Stimulated activated CD4-positive, alpha-beta T cell treated with anti-CD3 and anti-CD28 coated beads, Interleukin-2, amount 100 ng/mL, for 48 hours (primary cell): ENCODE results near the gene ESPN.
"Not testable (repeated sequence)": the region's sequence is repeated elsewhere in the genome, so short reads cannot be mapped to it uniquely, and the experiment has no call there.

Source experiments
- DNase-seq, 2 donors: peaks; one replicate each; pipeline ENCODE4 v3.0.0-alpha.2; 2020

Gene ESPN

GRCh38 chr1:6448749-6449631, 24.4 kb downstream of the ESPN start:
- no peak for DNase-seq

- no peak for DNase-seq
These were observed 25.5 kb downstream of the ESPN start for GRCh38 chr1:6450005-6450450.

DNA sequence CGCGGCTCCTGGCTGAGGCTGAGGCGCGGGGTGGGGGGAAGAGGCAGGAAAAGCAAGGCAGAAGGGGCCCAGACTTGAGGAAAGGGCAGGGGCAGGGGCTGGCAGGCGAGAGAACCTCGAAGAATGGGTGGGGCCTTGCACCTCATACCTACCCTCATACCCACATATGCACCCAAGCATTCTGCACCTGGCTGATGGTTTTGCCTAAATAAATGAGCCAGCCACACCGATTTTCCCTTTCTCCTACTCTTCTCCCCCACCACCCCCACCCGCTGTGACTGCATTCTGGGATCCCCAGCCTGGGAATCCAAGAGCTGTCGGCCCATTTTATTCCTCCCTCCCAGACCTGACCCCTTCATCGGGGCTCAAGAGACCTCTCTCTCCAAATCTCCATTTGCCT, 25.9 kb downstream of the ESPN start:
- not testable (repeated sequence) for DNase-seq

DNA sequence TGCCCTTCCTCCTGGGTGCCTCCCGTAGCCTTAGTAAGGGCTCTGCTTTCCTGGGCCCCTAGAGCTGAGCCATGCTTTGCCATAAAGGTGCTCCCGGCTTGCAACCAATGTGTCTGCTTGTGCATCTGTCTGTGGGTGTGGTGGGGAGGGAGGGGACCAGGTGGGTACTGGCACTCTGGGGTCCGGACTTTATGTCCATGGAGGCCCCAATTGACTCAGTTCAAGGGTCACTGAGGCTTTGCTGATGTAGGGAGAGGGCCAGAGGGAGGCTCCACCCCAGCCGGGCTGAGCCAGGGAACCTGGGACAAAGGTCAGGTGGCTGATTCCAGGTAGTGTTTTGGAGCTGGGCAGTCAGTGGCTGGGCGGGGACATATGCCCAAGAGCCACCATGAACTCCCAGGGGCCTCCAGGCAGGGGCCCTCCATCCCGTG, 26.4 kb downstream of the ESPN start:
- no peak for DNase-seq

DNA sequence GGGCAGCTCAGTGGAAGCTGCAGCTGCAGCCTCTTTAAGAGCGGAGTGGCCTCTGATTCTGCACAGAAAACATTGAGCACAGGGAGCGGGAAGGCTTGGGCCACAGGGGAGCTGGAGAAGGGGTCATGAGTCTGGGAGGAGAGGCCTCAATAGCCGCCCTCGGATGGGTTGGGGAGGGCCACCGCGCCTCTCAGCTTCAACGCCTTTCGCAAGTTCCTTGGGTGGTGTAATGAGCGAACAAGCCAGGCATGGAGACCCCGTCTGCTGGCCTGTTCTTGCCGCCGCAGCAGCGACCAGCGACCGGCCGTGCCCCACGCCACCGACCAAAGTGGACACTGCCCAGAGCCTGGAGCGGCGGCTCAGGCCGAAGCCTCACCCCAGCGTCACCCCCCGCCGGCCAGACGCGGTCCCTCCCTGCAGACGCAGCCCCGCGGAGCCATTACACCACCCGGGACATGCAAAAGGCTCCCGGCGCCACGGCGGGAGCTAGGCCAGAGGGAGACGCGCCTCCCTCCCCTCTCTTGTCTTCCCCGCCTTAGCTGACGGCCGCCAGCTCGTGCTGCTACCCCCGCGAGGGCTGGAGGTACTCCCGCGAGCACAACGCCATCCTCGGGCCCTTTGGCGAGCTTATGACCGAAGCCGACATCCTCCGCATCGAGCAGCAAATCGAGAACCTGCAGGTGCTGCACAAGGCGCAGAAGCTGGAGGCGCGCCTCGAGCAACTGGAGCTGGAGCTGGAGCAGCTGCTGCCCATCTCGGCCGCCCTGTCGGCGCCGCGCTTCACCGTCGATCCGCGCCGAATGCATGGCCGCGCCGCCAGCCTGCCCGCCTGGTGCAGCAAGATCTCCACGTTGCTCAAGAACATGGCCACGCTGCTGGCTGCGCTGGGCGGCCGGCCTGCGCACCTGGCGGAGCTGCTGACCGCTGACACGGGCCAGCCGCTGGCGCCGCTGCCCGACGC, 29.6 kb downstream of the ESPN start:
- not testable (repeated sequence) for DNase-seq

DNA sequence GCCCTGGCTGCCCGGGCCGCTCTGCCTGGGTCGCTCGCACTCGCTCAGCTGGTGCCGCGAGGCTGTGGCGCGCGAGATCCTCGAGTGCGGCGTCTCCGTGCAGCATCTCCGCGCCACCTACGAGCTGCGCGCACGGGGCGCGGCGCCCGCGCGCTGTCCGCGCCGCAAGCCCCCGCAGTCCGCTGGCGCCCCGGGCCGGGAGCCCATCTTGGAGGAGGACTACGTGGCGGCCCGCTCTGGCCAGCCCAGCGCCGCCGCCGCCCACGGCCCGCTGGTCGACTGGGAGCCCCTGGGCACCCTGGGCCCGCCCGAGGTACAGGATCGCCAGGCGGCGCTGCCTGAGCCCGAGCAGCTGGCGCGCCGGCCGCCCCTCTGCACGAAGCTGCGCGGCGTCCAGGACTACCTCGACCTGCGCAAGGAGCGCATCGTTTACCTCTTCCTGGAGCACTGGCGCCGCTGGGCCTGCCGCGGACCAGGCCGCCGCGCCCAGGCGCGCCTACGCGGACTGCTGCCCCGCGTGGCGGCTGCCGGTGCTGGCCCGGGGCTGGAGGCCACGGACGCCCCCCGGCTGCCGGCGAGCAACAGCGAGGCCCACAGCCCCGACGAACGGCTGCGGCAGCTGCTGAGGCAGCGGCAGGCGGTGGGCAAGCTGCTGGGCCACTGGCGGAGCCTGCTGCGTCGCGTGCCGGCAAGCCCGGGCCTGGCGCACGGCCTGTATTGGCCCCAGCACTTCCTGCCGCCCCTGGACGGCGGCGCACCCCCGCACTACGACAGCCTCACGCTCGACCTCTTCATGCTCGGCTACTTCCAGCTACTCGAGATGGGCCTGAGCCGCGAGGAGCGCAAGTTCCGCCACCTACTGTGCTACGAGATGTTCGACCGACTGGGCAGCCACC, 30.5 kb downstream of the ESPN start:
- no peak for DNase-seq

GRCh38 chr1:6455752-6456520, 31.4 kb downstream of the ESPN start:
- DNase-seq, result not testable (repeated sequence)

DNA sequence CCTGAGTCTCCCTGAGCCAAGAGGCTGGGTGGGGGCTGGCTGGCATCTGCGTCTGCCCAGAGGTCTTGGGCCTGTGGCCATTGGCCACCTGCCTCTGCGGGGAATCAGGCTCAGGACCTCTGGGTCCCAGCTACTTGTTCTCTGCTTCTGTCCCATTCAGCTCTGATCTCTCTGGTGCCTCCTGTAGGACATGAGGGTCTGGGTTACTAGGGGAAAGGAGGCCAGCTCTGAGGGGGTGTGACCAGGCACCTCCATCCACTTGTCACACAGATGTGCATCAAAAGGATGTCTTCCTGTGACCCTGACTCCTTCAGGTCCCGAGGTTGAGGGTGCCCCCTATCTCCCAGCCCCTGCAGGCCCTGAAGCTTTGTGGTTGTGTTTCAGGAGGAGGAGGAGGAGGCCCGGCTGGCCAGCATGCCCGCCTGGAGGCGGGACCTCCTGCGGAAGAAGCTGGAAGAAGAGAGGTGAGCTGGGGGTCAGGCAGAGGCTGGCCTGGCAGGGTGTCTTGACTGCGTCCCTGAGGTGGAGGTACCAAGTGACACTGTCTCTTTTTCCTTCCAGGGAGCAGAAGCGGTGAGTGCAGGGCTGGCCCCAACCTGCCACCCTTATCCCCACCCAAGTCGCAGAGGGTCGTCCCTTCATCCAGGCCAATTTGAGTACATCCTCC, 32.4 kb downstream of the ESPN start:
- DNase-seq, result no peak

GRCh38 chr1:6459850-6460265, 35.3 kb downstream of the ESPN start:
- peak in 1 of 2 donors; percentile 32 for DNase-seq

DNA sequence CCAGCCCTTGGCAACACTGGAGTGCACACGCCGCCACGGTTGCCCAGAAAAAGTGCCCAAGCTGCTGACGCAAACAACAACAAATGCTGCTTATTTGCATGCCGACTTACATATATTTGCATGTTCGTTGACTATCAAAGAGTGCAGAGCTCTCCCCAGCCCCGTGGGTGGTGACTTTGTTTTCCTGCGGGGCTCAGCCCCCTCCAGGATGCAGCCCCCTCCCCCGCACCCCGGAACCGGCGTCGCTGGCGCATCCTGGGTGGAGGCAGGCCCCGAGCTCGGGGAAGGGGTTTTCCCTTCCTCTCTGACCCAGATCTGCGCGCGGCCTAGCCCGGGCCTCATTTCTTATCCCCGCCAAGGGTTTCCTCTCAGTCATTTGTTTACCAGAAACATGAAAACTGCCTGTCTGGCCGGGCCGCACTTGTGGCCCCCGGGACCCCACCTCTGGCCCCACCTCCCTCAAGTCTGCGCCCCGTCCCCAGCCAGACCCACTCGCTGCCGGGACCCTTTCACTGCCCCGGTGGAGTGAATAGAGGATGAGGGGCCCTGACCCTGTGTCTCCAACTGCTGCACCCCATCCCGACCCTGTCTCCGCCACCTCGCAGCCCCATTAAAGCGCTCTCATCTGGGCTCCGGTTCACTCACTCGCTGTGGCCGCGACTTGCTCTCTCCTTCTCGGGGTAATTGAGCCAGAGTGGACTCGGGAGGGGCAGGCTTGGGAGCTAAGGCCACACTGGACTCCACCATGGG, 35.9 kb downstream of the ESPN start:
- peak; percentile 68 to 70 for DNase-seq

- no peak for DNase-seq
These were observed 36.5 kb downstream of the ESPN start for GRCh38 chr1:6461051-6461530.

GRCh38 chr1:6461538-6462411, 37.2 kb downstream of the ESPN start:
- no peak for DNase-seq

- no peak for DNase-seq
These were observed 38.0 kb downstream of the ESPN start for GRCh38 chr1:6462412-6463119.

- no peak for DNase-seq
These were observed 38.5 kb downstream of the ESPN start for GRCh38 chr1:6463120-6463412.

DNA sequence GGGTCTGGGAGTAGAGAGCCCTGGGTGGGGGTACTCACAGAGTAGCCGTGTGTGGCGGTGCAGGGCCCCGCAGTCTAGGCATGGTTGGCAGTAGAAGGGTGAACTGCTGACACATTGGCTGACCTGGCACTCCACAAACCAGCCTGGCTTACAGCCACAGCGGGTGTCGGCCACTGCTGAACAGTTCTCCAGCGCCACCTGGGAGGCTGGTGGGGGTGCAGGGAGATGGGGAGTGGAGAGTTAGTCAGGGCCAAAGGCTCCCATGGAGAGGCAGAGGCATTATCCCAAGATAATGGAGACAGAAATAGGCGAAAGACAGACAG, 39.9 kb downstream of the ESPN start:
- peak in 1 of 2 donors; percentile 40 for DNase-seq

GRCh38 chr1:6464915-6465314, 40.3 kb downstream of the ESPN start:
- DNase-seq, result no peak

GRCh38 chr1:6465461-6466005, 41.0 kb downstream of the ESPN start:
- DNase-seq, result peak in 1 of 2 donors; percentile 43

DNA sequence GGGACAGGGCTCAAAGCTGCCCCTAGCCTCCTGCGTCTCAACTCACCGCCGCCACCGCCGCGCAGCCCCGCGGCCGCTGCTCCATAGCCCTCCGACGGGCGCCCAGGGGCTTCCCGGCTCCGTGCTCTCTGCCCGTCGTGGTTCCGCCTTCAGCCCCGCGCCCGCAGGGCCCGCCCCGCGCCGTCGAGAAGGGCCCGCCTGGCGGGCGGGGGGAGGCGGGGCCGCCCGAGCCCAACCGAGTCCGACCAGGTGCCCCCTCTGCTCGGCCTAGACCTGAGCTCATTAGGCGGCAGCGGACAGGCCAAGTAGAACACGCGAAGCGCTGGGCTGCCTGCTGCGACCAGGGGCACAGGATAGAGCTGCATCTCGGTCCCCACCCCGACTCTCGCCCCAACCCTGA, 41.4 kb downstream of the ESPN start, which contains the start of gene TNFRSF25:
TSS of gene TNFRSF25 (minus strand) at position 151 of the 400 bp plus-strand sequence. CDS start at position 85, 66 bp downstream.
- DNase-seq, result peak; percentile 48 to 57
